HuH-7.5 (cell line): ENCODE data around the gene LRRC32.
"Not testable (repeated sequence)": the region's sequence is repeated elsewhere in the genome, so short reads cannot be mapped to it uniquely, and the experiment has no call there.

ENCODE experiments used
- DNase-seq: peaks from one replicate; pipeline ENCODE4 v3.0.0; 2011; ENCODE audit warnings: low spot score

Gene LRRC32

DNA sequence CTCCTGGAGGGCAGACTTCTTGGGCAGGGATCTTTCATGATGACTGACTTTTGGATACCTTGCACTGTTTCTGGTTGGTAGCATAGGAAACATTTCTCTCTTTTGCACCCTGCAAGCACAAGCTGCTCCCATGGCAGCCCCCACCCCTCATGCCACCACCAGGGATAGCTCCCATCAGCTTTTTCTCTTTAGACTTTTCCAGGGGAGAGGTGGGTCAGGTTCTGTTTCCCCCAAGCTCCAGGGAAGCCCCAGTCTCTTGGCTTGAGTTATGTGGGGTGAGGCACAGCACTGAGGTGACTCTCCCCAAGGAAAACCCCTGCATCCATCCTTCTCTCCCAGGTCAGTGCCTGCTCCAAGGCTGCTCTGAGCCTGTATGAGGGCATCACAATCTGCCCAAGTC is 22.5 kb downstream of the LRRC32 start:
- no peak for DNase-seq

DNA sequence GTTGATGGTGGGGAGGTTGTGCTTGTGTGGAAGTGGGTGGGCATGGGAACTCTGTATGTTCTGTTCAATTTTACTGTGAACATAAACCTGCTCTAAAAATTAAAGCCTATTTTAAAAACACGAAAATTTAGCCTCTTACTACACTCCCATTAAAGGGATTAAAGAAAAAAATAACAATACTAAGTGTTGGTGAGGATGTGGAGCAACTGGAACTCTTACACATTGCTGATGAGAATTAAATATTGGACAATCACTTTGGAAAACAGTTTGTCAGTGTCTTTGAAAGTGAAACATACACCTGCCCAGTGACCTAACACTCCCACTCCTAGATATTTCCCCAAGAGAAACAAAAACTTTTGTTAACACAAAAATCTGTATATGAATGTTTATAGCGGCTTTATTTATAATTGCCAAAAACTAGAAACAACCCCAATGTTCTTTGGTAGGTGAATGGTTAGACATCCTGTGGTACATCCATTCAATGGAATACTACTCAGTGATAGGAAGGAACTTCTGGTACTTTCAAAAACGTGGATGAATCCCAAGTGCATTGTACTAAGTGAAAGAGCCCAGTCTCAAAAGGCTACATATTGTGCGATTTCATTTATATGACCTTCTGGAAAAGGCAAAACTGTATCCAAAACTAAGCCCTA is 23.5 kb downstream of the LRRC32 start:
- DNase-seq, result no peak

DNA sequence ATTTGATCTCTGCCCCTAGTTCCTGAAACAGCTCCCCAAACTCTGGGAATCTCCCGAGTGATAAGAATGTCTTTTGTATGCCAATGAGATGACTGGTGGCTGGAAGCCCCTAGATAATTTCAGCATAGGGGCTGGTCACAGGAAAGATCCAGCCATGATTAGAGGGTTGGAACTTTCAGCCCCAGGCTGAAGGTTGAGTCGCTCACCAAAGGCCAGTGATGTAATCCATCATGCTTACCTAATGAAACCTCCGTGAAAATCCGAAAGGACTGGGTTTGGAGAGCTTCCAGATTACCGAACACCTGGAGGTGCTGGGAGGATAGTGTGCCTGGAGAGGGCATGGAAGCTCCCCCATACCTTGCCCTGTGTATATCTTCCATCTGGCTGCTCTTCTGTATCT is 26.0 kb downstream of the LRRC32 start:
- no peak for DNase-seq

DNA sequence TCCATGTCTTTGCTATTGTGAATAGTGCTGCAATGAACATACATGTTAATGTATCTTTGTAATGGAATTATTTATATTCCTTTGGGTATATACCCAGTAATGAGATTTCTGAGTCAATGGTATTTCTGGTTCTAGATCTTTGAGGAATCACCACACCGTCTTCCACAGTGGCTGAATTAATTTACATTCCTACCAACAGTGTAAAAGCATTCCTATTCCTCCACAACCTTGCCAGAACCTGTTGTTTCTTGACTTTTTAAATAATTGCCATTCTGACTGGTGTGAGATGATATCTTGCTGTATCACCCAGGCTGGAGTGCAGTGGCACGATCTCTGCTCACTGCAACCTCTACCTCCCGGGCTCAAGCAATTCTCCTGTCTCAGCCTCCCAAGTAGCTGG is 26.8 kb downstream of the LRRC32 start:
- not testable (repeated sequence) for DNase-seq

DNA sequence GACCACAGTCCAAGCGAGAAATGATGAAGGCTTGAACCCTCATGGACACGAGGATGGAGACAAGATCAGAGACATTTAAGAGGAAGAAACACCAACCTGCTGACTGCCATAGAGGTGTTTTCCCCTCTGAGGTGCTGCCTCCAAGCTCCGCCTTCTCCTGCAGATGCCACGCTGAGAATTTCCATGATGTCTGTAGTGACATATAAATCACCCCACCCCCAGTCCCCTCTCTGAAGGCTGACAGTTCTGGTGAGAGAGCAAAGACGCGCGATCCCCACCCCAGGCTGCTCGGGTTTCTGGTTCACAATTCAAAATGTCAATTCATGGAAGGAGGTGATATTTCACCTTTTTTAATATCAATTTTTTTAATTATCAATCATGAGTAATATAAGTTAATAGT is 28.2 kb downstream of the LRRC32 start:
- DNase-seq, result no peak

DNA sequence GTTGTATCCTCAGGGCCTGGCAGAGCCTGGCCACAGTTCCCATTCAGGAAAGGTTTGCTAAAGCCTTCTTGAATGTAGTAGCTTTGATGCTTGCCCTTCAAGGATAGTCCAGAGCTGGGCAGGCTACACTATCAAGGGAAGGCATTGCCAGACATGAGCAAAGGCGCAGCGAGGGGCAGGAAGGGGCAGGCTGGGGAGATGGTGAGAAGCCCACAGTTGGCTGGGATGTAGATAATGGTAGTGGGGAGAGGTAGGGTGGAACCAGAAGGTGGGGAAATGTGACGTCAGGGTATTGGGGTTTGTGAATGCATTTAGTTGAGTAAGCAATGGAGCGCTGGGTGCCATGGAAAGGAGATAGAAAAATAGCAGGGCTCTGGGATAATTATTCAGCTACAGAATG is 28.6 kb downstream of the LRRC32 start:
- no peak for DNase-seq

DNA sequence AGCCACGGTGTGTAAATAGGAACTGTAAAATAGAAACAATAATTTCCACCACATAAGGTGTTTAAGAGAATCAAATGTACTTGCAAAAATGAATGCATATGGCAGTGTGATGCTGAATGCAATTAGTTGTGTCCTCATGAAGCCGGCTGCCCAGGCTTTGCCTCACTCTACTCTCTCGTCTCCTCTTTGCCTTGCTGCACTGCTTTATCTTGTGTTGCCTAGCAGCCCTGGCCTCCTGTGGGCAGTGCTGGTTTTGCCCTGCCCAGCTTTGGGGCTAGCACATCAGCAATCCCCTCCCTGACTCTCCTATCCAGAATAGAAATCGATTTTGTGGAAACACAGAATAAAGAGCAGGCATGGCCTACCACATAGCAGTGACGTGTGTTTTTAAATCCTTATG is 30.0 kb downstream of the LRRC32 start:
- no peak for DNase-seq

DNA sequence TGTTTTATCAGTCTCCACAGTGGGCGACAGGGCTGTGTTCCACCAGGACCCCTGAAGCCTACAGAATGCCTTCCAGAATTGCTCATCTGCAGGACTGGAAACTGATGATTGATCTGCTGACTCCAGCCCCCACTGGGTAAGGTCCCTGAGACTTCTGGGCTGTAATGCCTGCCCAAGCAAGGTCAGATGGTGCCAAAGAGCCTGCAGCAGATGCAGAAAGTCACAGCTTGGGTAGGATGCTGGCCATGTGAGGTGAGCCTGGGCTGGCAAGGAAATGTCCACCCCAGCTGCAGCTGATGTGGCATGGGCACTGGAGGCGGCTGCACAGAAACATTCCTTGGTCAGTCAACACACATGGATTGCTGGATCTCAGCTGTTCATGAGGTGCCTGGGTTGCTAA is 30.9 kb downstream of the LRRC32 start:
- DNase-seq, result no peak

DNA sequence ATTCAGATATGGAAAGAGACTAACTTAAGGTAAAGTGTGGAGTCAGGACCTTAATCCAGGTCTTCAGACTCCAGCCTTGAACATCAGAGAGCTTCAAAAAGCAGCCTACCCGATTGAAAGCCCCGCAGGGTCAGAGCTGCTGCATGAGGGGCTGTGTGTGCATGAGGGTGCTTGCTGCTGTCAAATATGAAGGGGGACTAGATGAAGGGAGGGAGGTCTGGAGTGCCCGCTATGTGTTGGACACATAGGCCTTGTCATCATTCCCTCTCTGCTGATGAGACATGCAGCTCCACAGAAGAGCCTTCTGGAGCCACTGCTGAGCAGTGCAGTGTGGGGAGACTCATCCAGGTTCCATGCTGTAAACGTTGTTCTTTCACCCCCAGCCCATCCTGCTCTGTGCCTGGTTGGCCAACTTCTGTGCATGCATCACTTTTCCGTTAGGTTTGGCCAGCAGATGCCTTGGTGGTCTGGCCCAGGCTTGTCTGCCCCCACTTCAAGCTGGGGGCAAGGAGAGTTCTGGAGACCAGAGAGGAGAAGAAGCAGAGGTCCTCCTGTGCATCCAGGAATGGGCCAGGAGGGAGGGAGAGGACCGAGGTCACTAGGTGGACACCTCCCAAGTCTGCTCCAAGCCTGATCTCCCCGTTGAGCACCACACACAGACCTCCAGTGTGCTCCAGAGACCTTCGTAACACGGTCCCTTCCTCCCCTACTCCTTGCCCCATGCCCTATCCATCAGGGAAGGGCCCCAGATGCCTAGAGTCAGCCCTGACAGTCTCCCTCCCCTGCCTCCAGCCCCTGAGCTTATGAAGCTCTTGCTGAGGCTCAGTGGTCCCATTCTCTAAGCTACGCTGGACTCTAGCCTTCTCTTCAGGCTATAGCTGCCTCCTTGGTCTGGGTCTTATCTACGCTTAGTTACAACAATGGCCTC is 32.0 kb downstream of the LRRC32 start:
- no peak for DNase-seq

DNA sequence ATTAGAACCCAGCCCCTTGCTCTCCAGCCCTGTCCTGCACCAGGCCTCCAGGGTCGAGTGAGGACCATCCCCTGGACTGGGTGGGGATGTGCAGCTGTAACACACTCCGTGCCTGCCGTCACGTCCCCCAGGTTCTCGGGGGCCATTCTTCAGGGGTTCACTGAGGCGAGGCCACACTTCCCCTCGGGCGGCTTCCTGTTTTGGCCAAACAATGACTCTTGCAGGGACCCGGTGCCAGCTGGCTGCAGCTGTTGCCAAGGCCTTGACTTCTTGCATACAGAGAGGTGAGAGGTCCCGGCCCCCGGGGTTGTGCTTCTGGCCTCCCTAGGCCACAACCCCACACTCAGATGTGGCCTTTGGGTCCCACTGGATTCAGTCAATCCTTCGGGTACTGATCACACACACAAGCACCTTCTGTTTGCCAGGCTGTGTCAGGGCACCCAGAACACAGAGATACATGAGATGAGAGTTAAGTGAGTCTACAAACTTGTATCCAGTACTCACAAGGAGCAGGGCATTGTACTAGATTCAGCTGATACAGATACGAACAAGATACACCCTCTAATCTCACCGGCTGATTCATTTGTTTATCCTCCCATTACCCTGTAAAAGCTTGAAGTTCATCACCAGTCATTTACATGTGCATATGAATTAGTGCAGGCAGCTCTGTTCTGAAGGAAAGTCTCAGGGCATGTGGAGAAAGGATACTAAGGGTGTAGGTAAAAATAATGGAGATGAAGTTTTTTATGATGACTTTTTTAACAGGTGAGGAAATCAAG is 32.9 kb downstream of the LRRC32 start:
- DNase-seq, result no peak

DNA sequence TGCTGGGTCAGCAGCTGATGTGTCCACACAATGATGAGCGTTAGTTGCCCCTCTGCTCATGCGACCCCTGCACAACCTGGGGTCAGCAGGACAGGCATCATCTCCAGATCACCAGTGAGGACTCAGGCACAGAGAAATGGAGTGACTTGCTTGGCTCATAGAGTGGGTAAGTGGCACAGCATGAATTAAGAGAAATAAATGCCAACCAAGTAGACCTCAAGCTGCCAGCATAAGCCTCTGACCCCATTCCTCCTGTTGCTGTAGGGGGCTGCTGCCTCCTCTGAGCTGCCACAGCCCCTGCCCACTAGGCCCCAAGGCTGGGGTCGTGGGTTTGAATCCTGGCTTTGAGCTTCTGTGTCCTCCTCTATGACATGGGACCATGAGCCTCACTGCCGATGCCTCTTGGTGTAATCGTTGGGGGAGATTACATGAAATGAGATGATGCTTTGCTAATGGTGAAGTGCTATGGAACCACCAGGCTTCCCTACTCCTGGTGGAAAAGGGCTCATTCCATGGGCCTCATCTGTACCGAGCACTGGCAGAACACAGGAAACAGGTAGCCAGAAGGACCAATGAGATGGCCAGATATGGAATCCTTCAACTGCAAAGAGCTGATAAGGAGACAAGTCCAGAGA is 33.6 kb downstream of the LRRC32 start:
- no peak for DNase-seq

DNA sequence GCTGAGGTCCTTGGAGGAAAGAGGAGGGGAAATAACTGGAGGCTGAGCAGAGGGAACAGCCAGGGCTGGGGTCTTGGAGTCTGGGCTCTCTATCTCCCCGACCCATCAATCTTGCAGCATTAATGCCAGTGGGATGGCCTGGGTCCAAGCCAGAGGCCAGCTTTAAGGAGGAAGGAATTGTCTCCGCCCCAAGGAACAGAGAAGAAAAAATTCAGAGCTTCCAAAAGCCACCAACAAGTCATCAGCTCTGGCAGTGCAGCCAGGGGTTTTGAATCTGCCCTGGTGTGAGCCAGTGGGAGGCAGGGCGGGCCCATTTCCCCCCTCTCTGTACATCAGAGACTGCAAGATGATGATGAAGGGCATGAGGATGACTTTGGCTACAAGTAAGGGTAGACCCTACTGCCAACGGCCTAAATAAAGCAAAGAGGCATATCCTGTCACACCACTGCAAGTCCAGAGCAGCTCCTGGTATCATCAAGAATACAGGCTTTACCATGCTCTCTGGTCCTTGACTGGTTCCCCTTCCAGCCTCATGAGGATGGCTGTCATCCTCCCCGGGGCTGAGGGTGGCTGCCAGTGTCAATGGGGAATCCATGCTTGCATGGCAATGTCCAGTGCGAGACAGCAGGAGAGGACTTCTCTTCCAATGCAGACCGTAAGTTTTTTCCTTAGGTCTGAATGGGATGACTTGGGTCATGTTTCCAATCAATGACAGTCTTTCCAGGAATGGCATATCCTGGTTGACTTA is 34.4 kb downstream of the LRRC32 start:
- DNase-seq, result no peak

DNA sequence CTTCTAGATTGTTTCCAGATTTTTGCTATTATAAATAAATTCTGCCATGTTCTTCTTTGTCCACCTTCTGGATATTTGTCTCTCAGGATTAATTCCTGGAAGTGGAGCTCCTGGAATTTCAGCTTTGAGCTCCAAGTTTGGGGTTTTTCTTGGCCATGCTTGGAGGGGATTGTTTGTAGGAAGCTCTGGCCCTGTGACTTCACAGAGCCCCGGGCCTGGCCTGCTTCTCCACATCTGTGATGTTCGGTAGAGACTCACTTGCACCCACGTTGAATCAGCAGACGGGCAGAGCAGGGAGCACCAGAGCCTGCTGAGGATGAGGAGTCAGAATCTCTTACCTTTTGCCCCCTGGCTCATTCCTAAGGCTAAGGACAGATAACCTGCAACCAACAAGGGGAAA is 35.7 kb downstream of the LRRC32 start:
- no peak for DNase-seq

DNA sequence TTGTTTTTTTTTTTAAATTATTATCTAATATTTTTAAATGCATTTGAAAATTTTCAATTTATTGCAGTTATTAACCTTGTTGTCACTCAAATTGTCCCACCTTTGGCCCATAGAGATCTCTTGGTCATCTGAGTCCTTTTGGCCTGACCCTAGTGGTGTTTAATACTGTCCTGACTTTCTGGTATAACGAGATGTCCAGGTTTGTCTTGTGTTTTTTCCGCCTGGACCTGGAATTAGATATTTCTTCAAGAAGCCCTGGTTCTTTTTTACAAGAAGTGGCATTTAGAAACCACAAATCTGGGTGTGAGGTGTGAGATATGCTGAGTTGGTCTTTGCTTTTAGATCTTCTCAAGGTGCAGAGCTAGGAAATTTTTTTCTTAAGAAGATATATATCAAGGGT is 38.1 kb downstream of the LRRC32 start:
- DNase-seq, result no peak

DNA sequence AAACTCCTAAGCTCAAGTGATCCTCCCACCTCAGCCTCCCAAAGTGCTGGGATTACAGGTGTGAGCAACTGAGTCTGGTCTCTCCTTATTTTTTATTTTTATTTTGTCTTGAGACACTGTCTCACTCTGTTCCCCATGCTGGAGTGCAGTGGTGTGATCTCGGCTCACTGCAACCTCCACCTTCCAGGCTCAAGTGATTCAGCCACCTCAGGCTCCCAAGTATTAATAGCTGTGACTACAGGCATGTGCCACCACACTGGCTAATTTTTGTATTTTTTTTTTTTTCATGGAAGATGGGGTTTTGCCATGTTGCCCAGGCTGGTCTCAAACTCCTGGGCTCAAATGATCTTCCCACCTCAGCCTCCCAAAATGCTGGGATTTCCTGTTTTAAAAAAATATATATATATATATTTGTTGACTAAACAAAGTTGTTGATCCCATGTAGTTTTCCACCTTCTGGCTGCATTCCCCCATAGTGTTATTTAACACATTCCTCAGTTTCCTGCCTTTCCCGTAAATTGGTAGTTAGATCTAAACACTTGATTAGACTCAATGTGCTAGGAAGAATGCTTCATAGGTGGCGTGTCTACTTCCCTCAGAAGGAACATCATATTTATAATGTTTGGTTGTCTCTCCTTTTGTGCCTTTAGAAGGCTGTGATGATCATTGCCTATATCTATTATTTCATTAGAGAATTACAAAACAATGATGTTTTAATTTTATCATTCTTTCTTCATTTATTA is 38.8 kb downstream of the LRRC32 start:
- no peak for DNase-seq

DNA sequence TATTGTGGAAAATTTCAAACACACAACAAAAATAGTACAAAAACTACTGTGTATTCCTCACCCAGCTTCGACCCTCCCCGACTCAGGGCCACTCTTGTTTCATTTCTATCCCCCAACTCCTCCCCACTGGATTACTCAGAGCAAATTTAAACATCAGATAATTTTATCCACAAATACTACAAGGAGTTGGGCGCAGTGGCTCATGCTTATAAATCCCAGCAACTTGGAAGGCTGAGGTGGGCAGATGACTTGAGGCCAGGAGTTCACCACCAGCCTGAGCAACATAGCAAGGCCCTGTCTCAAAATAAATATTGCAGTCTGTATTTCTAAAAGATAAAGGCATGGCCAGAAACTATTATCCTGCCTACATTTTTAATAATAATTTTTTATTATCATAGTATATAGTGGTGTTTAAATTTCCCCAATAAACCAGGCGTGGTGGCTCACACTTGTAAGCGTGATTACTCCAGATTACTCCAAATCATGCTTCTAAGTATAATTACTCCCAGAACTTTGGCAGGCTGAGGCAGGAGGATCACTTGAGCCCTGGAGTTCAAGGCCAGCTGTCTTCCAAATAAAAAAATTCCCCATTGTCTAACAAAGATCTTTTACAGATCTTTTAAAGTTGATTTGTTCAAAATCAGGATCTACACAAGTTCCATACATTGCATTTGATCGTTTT is 39.8 kb downstream of the LRRC32 start:
- no peak for DNase-seq

DNA sequence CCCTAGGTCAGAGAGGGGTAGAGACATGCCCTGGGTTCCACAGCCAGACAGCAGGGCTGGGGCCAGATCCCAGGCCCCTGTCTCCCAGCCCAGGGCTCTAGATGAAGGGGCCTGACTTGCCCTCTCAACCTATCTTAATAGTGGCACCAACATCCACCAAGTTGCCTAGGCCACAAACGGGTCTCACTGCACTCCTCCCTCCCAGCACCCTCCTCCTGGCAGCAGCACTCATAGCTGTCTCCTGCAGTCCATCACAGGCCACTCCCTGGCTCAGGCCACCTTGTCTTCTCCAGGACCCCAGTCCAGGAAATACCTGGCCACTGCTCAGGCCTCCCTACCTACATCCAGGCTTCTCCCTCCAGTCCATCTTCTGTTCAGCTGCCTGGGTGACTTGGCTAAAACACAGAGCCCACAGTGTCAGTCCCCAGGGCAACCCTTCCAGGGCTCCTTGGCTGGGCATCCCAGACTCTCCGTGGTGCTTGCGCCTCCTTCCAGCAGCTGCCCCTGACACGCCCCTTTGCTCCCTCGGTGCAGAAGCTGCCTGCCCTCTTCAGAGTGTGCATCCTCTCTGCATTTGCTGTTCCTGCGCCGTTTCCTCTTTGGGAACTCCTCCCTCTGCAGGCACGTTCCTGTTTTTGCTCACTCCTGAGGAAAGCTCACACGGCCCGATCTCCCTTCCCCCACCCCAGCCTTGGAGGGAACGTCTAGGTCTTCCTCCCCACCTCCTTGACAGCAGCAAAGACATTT is 40.5 kb downstream of the LRRC32 start:
- DNase-seq, result no peak

DNA sequence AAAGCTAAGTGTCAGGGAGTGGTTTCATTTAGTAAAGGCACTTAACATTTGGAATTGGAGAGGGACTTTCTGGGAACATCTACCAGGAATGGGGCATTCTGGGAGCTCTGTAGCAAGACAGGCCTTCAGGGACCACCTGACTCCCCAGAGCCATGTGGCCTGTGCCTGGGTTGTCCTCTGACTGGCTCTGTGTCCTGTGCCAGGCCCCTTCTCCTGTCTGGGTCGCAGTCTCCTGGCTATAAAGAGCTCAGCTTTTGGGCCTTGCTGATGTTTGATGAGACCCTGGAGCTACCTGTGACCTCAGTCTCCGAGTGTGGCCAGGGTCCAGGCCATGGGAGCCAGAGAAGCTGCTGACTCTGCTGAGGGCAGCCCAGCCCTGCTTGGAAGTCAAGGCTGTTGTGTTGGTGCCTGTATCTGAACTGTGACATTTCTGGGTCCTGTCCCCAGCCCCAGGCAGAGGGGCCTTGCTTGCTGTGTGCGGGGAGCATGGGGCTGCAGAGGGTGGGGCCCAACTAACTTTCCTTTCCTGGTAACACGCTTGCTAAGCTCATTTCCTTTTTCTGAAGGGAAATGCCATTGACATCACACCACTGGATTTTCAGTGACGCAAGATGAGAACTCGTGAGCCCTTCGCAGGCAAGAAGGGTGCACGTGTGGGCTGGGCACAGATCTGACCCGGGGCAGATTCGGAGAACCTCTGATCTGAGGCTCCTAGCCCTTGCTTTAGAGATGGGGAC is 41.3 kb downstream of the LRRC32 start:
- no peak for DNase-seq

DNA sequence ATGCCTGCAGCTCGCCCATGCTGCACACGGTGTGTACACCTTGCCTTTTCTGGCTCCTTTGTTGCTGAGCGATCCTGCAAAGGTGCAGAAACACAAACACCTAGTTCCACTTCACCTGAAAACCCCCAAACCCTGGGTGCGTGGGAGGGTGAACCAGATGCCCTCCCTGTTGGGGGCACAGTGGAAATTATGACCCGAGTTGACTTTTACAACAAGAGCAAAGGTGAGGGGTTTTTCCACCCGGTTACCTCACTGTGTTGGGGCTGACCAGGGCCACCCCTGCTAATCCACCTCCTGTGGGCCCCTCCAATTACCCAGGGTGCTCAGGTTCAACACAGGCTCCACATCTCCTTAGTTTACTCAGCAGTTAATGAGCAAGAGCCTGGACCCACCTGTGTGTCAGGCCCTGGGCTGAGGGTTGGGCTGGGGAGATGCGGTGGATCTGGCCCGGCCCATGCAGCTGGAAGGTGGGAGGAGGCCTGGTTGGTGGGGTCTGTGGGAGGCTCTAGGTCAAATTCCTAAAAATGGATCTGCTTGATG is 42.1 kb downstream of the LRRC32 start:
- DNase-seq, result no peak
